Hippocampal formation (tissue), 2 donors: ENCODE measurements around the gene GFRA1.
A peak's percentile ranks its signal among the peaks of the same experiment; 100 is the strongest.
"Not testable (repeated sequence)": the region's sequence is repeated elsewhere in the genome, so short reads cannot be mapped to it uniquely, and the experiment has no call there.

Source experiments
- DNase-seq, 2 donors: peaks; one replicate each; lab custom pipeline; 2025; lab: John Stamatoyannopoulos, UW

GFRA1 gene

DNA sequence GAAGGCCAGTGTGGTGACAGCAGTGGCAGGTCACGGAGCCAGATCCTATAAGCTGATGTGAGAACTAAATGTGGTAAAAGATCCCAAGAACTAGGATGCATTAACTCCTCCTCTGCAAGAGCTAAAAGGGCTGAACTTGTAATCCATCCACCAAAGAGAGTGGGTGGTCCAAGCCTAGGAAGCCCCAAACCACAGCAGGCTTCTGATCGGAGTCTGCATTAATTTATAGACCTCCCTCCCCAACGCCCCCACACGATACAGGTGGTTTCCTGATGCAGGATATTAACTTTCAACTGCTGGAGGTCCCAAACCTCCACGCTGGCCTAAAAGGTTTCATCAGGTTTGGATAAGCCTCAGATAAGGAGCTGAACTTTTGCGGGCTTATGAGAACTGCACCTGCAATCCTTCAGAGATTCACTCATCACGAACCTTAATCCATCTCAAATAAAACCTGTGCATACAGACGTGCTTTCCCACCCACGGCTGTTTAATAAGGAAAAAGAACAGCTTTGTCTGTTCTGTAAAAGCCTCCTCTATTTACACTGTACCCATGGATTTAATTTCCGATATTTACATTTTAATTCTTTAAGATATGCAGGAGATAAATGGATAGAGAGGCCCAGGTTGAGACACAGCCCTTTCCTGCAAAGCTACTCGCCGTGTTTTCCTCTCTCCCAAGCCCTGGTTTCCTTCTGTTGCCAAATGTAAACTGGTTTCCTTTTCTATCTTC, 74.9 kb downstream of the GFRA1 start:
- DNase-seq = no peak

DNA sequence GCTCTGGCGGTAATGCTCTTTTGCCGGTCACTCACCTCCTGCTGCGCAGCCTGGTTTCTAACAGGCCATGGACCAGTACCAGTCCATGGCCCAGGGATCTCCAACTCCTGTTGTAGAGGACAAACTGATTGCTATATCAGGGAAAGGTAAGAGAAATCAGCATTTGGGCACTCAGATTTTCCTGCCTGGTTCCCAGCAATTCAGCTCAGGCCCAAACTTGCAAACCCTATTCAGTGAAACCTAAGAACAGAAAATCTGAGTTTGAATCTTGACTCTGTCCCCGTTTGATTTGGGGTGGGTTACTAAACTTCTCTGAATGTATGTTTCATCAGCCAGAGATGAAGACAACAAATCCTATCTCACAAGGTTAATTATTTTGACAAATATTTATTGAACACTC, 77.4 kb downstream of the GFRA1 start:
- no peak for DNase-seq

DNA sequence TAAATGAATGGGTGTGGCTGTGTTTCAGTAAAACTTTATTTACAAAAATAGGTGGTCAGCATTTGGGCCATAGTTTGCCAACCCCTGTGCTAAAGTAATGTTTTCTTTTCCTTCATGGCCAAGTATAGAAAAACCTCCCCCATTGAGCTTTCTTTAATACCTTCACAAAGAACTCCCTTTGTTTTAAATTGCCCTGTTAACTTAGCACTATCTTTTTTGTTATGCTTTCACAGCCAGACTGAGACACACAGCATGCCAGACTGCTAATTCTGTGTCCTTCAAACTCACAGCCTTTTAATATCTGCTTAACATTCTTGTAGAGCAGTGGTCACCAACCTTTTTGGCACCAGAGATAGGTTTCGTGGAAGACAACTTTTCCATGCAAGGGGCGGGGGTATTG, 78.0 kb downstream of the GFRA1 start:
- no peak for DNase-seq

DNA sequence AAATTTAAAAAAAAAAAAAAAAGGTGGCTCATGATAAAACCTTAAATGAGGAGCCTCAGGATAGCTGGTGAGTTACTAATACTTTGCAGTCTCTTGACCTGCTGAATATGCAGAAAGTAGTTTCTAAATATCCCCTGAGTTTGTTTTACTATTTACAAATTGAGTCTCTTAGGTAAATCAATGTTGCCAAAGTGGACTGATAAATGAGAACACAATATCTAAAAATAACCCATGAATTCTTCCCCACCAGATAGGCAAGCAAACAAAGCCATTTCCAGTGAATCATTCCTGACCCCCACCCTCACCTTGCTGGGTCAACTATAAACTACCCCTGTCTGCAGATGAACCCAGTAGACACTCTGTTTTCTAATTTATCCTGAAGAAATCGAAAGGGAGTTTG, 78.9 kb downstream of the GFRA1 start:
- no peak for DNase-seq

DNA sequence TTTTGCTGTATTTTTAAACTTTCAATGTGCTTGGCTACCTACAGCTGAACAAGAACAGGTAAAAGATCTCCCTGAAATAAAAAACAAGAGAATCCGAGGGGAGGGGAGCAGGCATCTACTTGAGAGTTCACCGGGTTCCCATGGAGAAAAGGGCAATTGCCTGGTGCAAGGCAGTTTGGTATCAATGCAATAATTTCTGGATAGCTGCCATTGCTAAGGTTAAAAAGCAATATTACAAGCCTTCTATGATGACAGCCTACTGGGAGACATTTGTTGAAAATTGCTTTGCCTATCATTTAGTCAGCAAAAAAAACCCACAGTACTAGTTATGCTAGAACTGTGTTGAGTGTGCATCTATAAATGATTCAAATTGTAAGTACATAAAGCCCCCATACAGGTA, 82.1 kb downstream of the GFRA1 start:
- DNase-seq = no peak

DNA sequence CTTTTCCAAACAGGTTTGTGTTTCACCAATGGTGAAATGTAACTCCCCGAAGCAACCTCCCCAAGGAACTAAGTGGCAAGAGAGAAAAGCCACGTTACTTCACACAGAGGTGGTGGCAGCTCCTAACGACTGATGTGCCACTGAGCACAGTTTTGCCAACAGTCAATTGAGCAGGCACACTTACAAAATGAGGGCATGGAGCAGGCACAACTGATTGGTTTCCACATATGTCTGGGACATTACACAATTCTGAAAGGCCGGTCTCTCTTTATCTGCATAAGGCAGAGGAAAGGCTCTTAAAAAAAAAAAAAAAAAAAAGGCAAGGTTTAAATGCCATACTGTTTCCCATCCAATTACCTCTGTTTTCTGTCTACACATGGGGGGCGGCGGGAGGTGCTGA, 86.7 kb downstream of the GFRA1 start:
- DNase-seq = no peak

DNA sequence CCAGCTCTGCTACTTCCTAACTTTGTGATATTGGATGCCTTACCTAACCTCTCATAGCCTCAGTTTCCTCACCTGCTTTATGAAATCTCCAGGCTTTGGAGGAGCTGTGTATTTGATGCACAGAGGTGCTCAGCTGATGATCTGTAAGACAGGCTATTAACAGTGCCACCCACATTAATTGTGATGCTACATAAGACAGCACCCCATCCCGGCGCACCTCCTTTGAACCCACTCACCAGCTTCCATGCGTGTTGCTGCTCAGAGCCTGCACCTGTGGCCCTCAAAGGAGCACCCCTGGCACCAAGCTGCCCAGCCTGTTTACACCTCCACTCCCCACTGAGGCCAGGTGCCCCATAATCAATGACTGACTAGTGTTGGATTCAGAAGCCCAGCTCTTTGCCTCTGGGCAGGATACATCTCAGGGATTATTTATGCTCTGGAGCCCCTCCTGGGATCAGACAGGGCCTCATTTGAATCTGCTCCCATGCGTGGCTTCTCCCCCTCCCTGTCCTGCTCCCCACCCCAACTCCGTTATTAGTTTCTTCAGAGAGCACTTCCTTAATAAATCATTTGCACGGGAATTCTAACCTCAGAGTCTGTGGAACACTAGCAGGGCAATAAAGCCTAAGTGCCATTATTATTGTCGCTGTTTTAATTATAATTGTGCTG, 87.7 kb downstream of the GFRA1 start:
- DNase-seq = no peak

DNA sequence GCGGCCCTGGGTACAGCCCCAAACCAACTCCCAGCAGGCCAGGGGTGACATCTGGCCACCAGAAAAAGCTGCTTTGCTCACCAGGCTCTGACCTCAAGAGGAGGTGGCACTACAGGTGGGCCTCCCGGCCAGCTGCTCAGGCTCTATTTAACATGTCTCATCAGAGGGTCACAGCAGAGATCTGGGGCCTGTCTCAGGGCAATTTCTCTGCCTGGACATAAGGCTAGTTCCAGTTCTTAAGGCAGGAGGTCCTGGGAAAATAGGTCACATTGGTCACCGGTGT, 88.6 kb downstream of the GFRA1 start:
- DNase-seq = no peak

DNA sequence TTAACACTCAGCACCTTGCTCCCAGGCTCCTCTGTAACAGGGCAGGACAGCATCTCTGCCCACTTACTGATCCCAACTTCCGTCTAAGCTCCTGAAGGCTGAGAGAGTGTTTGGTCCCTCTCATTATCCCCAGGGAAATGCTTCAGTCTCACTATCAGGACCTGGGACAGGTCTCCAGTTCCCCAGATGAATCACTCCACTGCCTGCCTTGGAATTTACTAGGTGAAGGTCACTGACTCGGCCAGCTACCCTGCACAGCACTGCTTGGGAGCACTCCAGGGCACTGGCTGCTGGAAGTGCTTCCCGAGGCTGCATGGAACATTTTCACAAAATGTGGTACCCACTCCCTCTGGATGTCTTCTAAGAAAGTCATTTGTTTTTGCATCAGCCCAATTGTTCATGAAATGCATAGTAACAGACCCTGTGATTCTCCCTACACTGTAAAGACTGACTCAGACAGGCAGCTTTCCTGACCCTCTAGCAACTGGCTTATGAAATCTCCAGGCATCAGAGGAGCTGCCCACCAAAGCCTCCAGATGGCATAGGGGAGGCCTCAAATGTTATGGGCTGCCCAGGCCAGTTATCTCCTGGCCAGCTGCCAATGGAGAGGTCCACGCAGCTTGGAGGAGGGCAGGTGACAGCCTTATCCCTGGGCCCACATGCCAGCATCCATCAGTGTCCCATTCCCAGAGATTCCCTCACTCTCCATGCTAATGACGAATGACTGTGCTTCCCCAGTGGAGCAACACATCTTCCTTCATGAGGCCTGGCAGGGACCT, 89.1 kb downstream of the GFRA1 start:
- no peak for DNase-seq

DNA sequence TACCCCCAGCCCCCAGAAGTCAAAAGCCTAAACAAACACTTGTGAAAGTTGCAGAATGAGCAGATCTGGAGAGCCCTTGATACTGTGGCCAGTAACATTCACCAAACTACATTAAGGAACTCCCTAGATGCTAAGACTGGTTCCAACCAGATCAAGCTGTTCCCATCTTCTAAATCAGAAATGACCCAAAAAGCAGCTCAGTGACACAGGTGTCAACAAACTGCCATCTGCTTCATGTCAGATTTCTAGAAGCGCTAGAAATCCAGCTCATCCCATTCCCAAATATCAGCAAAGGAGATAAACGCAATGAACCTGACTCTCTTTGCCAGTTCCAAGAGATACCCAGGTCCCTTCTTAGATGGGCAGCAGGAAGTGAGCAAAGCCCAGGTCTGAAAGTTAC, 90.6 kb downstream of the GFRA1 start:
- no peak for DNase-seq

DNA sequence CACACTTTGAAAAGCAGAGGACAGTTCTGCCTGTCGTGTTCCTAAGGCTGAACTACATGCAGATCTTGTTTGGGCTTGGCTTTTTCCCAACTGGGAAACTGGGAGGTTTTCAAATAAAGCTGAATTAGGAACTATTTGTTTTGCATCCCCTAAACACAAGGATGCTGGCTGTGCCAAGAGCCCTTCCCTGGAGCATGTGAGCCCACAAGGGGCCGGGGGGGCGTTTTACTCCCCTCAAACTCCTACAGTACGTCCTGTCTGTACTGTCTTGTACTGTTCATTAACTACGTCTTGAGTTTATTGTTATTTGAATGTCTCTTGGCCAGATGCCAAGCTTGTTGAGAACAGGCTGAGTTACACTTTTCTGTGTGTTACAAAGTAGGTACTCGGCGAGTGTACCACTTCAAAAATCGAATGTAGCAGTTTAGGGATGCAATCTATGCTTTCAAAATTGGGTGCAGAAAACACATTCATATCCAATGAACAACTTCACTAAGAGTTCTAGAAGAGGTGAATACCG, 94.9 kb downstream of the GFRA1 start:
- no peak for DNase-seq

DNA sequence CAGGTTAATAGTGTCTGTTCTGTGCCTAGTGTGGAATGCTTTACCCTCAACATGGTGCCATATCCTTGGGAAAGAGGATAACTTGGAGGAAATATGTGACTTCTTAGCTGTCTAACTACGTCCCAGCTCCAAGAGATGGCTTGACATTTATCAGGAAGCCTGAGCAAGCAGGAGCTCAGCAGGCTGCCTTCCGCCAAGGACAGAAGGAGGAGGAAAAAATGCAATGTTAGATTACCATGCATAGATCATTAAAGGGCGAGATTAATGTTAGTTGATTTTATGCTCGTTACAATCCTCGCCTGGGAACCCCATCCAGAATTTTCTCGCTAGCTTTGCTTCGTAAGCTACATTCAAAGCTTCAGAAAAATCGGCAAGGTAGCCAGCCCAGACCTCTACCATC, 97.8 kb downstream of the GFRA1 start:
- no peak for DNase-seq

DNA sequence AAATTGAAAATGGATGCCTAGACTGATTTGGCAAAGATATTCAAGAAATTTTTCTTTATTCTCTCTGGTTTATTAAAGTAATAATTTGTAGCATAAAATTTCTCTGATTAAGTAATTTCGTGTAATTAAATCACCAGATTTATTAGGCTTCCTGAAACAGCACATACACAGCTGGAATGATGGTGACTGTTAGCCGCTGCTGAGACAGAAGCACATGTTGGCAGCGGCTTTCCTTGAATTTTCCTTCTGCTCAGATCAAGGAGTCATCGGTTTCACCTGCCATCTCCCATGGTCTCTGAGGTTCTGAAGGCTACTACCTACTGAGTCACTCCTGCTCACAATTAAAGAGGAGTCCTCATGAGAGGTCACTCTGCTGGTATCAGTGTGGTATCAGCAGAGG, 101.5 kb downstream of the GFRA1 start:
- no peak for DNase-seq

DNA sequence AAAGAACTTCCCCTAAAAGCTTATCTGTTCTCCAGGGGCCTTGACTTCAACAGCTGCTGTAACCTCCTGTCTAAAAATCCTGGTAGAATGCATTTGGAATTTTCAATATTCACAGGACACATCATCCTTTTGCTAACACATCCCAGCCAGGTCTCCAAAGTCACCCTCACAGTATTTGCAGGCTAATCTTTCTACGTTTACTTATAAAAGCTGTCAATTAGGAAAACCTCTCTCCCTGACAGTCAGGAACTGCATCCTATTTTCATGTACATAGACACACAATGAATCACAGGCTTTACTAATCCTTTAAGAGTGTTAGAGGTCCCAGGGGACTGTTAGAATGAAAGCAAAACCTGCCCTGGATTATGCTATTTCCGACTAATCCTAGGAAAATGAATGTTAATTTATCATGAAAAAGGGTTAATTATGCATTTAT, 102.2 kb downstream of the GFRA1 start:
- DNase-seq = no peak

DNA sequence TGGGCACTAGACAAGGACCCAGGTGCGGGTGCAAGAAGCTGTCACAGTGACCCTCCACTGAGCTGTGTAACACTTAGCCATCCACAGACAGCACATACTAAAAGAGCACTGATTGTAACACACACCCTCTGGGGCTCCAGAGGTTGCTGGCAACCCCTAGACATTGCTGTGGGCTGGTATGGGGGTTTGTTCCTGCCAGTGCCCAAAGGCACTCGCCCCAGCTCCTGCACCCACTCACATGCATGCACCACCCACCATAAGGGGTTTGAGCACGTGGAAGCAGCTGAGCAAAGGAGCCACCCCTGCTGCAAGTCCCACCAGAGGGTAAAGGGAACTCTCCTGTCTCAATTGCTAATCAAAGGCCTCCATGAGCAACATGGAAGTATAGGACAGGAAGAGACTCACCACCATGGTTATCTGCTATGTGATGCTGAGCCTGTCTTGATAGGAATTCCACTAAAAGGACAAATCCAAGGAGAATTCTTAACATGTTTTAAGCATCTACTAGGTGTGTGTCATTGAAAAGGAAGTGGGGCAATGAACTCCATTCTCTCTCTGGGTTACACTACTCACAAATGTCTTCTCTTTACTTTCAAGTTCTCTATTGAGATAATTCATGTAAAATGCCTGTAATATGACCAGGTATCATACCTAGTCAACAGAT, 103.1 kb downstream of the GFRA1 start:
- no peak for DNase-seq

DNA sequence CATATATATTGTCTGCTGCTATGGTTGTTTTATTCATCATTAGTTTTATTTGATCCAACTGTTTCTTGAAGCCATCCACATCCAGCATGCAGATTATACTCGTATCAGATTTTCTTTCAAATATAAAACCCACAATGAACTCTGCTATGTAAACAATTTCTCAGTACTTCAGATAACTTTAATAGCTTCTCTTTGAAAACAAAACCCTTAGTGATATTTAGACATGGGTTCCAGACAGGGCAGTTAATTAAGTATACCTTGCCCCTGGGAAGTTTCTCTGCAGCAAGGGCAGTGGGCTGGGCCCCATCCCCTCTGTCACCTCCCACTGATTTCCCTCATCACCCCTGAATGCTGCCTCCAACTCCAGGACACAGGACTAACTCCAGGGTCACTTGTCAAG, 104.3 kb downstream of the GFRA1 start:
- no peak for DNase-seq

DNA sequence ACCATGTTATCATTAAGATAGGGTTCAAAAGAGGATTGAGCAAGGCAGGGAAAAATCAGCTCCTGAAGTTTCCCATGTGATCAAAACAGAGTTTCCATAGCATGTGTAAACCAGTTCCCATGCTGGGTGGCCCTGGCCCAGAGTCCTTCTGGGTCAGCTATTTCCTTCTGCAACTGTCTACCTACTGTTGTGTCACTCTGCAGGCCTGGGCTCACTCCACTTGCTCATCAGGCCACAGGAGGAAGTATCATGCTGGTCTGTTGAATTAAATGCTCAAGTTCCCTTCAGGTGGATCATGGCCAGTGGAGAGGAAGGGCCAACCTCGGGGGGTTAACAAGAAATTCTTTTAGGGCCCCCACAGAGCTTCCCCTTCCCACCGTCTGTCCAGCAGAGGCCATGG, 104.7 kb downstream of the GFRA1 start:
- DNase-seq = no peak

DNA sequence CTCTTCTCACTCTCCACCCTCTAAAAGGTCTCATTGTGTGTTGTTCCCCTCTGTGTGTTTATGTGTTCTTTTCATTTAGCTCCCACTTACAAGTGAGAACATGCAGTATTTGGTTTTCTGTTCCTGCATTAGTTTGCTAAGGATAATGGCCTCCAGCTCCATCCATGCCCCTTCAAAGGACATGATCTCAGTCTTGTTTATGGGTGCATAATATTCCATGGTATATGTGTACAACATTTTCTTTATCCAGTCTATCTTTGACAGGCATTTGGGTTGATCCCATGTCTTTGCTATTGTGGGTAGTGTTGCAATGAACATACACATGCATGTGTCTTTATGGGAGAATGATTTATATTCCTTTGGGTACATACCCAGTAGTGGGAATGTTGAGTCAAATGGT, 107.1 kb downstream of the GFRA1 start:
- not testable (repeated sequence) for DNase-seq

DNA sequence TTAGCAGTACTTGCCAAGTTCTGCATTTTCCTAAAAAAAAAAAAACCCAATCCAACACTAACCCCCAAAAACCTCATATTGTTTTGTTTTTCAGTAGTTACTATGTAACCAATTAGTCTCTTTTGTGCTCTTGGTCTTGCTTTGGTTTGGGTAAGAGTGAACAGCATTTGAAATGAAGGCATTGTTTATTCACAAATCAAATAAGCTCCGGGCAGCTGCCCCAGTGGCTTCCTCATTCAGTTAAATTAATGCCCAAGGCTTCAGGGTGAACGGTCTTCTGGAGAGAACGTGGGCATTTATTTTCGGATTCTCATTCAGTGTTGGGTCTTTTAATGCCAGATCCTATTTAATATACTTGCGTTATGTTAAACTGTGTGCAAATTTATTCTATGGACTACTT, 108.7 kb downstream of the GFRA1 start:
- DNase-seq = peak in 1 of 2 donors; percentile 47

DNA sequence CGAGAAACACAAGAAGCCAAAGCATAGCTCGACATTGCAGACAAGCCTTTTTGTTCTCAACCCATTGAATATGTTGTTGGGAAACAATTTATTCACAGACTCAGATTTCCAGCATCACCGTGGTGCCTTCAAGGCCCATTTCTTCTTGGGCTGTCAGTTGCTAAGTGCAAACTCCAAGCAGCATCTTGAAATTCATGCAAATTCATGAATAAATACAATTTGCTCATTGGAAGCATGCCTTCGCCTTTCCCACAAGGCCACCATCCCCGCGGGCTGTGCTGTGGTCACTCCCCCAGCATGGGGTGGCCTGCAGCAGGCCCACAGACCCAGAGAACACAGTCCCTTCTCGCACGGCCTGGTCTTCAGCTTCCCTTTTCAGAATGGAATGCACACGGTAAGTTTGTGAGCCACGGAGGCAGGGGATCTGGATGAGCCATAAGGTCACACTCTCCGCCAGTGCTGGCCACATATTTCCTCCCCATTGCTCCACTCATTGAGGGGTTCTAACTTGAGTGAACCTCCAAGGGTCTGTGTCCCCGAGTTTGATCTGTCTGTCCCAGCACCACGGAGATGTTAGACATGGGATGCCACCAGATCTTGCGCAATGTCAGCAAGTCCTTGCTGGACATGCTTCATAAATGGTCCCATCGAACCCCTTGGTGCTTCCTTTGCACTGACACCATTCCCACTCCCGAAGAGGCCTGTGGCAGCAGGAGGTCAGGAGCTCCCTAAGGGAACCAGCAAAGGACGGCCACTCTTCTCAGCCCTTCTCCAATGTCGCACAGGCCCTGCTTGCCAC, 109.5 kb downstream of the GFRA1 start:
- no peak for DNase-seq

DNA sequence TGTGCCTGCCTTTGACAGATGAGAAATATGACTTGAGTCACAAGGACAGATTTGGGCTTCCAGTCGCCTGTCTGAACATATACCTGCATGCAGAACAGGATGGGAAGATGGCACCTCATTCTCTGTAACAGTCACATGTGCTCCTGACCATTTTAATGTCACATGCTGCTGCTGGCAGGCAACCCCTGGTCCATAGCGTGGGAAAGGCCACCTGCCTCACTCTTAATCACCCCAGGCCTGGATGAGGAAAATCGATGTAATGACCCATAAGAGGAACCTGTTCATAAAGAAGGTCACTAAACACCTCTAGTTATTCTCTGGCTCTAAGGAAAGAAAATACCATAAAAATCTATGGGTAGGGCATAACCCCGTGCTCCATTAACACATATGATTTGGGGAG, 110.2 kb downstream of the GFRA1 start:
- no peak for DNase-seq

DNA sequence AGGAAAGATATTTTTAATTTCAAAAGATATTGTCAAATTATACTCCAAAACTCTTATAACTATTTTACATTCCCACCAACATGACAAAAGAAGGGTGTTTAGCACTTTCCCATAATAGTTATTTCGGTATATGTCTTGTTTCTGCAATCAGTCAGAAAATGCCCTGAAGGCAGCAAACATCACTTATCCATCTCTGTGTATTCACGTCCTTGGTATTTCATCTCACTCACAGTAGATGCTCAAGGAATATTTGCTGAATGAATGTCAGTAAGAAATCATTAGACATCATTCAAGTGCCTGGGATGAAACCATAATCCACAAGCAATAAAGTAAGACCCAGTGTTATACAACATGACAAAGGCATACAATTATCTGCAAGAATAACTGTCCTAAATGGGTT, 112.7 kb downstream of the GFRA1 start:
- DNase-seq = no peak
